ENCODE results near the gene COL20A1. TPM values are rescaled to one million over a fixed set of nuclear protein-coding genes. Genes with fewer than 3 reads are reported as not detected.
A peak's percentile ranks its signal among the peaks of the same experiment; 100 is the strongest.
"Not testable (repeated sequence)": the region's sequence is repeated elsewhere in the genome, so short reads cannot be mapped to it uniquely, and the experiment has no call there.

Gene COL20A1
- total RNA-seq, 1 donor from 2014 or later: not detected

GRCh38 chr20:63337786-63338420, 44.9 kb downstream of the COL20A1 start:
- DNase-seq (ENCODE audit: missing footprints) (no peak), ATAC-seq (no peak)
- intact Hi-C loops (cut with DNase I): no loop called here

- intact Hi-C loops (cut with DNase I); DNase-seq (ENCODE audit: missing footprints); ATAC-seq: not testable (repeated sequence)
These were observed 46.4 kb downstream of the COL20A1 start for GRCh38 chr20:63339154-63340094.

- DNase-seq (ENCODE audit: missing footprints); ATAC-seq; intact Hi-C loops (cut with DNase I): not testable (repeated sequence)
These were observed 47.2 kb downstream of the COL20A1 start for GRCh38 chr20:63340158-63340688.

GRCh38 chr20:63342561-63343459, 49.8 kb downstream of the COL20A1 start:
- ATAC-seq (no peak), DNase-seq (ENCODE audit: missing footprints) (peak; percentile 37)
- intact Hi-C loops (cut with DNase I): no loop called here

GRCh38 chr20:63343460-63344445, 50.8 kb downstream of the COL20A1 start:
- intact Hi-C loops (cut with DNase I): no loop called here
- DNase-seq (ENCODE audit: missing footprints) (peak; percentile 11), ATAC-seq (no peak)

- intact Hi-C loops (cut with DNase I): no loop called here
- DNase-seq (ENCODE audit: missing footprints): peak; percentile 88
- peak; percentile 90 for ATAC-seq
These were observed 51.8 kb downstream of the COL20A1 start for GRCh38 chr20:63344616-63345327.

- DNase-seq (ENCODE audit: missing footprints) (peak; percentile 79), ATAC-seq (peak; percentile 38)
- intact Hi-C loops (cut with DNase I): no loop called here
These were observed 52.5 kb downstream of the COL20A1 start for GRCh38 chr20:63345328-63346100.

- ATAC-seq (peak; percentile 20), DNase-seq (ENCODE audit: missing footprints) (peak; percentile 61)
- intact Hi-C loops (cut with DNase I): no loop called here
These were observed 53.4 kb downstream of the COL20A1 start for GRCh38 chr20:63346131-63347080.

- ATAC-seq (no peak), DNase-seq (ENCODE audit: missing footprints) (peak; percentile 71)
These were observed 54.2 kb downstream of the COL20A1 start for GRCh38 chr20:63347081-63347741.

GRCh38 chr20:63347950-63348827, 55.2 kb downstream of the COL20A1 start:
- DNase-seq (ENCODE audit: missing footprints): peak; percentile 44
- intact Hi-C loops (cut with DNase I): no loop called here
- ATAC-seq: no peak

More at GRCh38 chr20:63347081-63347741, 54.2 kb downstream of the COL20A1 start:
- intact Hi-C loops (cut with DNase I): no loop called here

GRCh38 chr20:63348828-63349515, 56.0 kb downstream of the COL20A1 start:
- intact Hi-C loops (cut with DNase I): no loop called here
- no peak for ATAC-seq
- DNase-seq (ENCODE audit: missing footprints): peak; percentile 53

GRCh38 chr20:63349516-63349895, 56.5 kb downstream of the COL20A1 start:
- intact Hi-C loops (cut with DNase I): no loop called here
- ATAC-seq (no peak), DNase-seq (ENCODE audit: missing footprints) (peak; percentile 52)

- ATAC-seq (no peak), DNase-seq (ENCODE audit: missing footprints) (peak; percentile 43)
- intact Hi-C loops (cut with DNase I): no loop called here
These were observed 57.2 kb downstream of the COL20A1 start for GRCh38 chr20:63350196-63350595.
